D721Med (cell line): ENCODE measurements around the gene VGLL4.

Experiments
- DNase-seq: peaks from one replicate; pipeline ENCODE4 v3.0.0; 2011; ENCODE audit warnings: low spot score; ENCODE audit not compliant: insufficient read length
- FAIRE-seq: peaks from 2 replicates; lab custom pipeline; 2011; peaks lifted over from hg19 to GRCh38; lab: Jason Lieb, UNC
- CTCF ChIP-seq: IDR thresholded peaks from 2 replicates; pipeline ENCODE4 v1.5.1; 2012; ENCODE audit warnings: mild to moderate bottlenecking, control low read depth; ENCODE audit not compliant: insufficient read depth; ENCODE audit errors: missing control alignments

The VGLL4 gene

GRCh38 chr3:11539218-11539617, 104.5 kb downstream of the VGLL4 start:
- DNase-seq (no peak), FAIRE-seq (no peak)
- TF ChIP-seq CTCF: no peak

- no peak for DNase-seq
- no peak for FAIRE-seq
- TF ChIP-seq CTCF: no peak
These were observed 105.1 kb downstream of the VGLL4 start for GRCh38 chr3:11538581-11538980.

DNA sequence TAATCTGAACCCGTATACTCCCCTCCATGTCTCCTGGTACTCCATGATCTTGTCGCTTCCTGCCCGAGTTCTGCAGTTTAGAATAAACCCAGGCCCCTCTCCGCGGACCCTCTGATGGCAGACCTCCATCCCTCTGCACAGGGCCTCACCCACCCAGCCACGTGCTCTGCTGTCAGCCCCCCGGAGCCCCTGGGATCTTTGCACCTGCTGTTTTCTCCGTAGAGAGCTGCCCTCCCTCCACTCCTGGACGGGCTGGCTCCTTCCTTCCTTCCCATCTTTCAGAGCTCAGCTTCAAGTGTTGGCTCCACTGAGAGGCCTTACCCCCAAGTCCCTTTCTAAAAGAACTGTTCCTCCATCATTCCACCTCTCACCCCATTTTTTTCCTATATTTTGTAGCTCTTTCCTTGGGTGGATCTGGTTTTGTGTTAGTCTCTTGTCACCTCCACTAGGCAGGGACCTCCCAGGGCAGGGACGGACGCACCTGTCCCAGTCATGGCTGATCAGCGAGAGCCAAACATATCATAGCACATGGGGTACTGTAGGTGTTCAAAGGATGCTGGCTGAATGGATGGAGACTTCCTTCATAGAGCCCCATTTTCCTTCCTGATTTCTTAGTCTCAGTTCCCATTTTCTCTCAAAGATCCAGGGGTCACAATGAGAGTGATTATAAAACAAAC, 106.6 kb downstream of the VGLL4 start:
- DNase-seq (no peak), FAIRE-seq (no peak)
- no peak for TF ChIP-seq CTCF

DNA sequence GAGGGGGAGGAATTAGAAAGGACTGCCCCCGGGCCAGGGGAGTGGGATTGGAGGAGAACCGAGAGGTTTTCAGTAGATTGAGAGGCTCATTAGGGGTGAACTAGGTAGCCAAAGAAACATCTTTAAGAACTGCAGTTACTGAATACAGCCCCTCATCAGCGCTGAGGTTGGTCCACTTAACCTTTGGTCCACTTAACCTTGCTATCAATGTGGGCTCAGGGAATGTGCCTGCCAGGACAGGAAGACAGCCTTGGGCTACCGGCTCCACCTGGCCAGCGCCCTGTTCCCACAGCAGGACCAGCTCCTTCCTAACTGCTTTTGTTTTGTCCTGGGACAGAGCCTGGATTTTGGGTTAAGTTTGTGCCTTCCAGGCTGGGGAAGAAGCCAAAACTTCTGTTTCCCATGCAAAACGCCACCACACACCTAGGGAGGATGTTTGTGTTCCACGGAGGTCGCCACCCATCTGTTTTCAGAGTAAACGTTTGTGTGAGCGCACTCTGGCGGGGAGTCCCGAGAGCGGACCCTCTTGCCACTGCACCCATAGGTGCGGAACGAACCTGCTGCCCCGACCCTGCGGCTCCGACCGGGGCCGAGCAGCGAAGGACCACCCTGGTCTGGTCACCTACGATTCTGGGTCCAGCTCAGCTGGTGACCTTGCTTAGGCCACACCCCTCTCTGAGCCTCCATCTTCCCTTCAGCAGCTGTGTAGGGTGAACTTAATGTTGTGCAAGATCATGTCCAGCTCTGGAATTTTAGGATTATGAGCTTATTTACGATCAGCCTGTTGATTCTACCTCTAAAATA, 107.4 kb downstream of the VGLL4 start:
- no peak for TF ChIP-seq CTCF
- no peak for FAIRE-seq

GRCh38 chr3:11535243-11535960, 108.3 kb downstream of the VGLL4 start:
- TF ChIP-seq CTCF: no peak
- DNase-seq: no peak
- FAIRE-seq: no peak

More for the DNA sequence above, 107.4 kb downstream of the VGLL4 start:
- DNase-seq: no peak

DNA sequence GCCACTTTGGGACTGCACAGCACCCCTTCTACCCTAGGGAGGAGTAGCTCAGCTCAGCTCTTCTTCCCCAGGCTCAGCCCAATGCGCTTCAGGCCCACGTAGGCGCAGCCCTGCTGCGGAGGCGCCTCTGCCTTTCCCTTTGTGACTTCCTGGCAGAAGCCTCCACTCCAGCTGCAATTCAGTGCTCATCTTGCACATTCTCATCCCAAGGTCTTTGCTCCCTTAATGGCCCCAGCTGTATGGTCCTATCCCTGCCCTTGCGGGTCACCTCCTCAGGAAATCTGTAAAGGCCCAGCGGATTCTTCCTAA, 109.0 kb downstream of the VGLL4 start:
- DNase-seq: no peak
- FAIRE-seq: no peak
- no peak for TF ChIP-seq CTCF
